Stimulated activated CD4-positive, alpha-beta T cell treated with anti-CD3 and anti-CD28 coated beads, Interleukin-1b, Interleukin-23, amount 100 ng/mL, for 1 hour (primary cell): ENCODE measurements around the gene NES.

Experiments
- DNase-seq, 2 donors: peaks; one replicate each; pipeline ENCODE4 v3.0.0-alpha.2; 2020; ENCODE audit warnings: low read depth in 2 of 2

NES gene

DNA sequence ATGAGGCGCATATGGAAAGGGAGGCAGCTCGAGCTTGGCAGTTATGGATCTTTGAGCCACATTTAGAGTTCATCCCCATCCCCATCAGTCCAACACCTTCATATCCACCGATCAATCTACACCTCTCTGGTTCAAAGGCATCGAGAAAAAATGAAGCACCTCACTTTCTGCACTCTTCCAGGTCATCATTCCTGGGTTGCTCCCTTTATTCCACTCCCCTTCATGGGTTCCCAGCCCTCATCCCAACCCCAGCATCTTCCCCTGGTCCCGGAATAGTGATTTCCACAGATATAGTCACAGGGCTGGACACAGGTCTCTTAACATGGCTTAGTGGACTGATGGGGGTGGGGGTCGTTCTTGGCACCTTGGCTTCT is 57.6 kb downstream of the NES start:
- no peak for DNase-seq

GRCh38 chr1:156618853-156619581 is 58.2 kb downstream of the NES start, which contains the start of gene HAPLN2:
TSS of gene HAPLN2 (plus strand) at chr1:156619415. CDS start at chr1:156623491, 4,076 bp downstream.
- DNase-seq = no peak
